K562 (cell line): ENCODE measurements around the gene ZIC2. TPM values are rescaled to one million over a fixed set of nuclear protein-coding genes. Genes with fewer than 3 reads are reported as not detected.

Experiments
- CUX1 ChIP-seq: fragments of 200-800 bp; sonication (Bioruptor generic); IDR thresholded peaks from 2 replicates; pipeline ENCODE4 v1.6.1; 2016; ENCODE audit warnings: missing genetic modification characterization, missing compliant biosample characterization
- GTF2A2 ChIP-seq: IDR thresholded peaks from 2 replicates; pipeline ENCODE4 v1.6.1; 2016; ENCODE audit warnings: mild to moderate bottlenecking, missing genetic modification characterization, missing compliant biosample characterization
- HDAC6 ChIP-seq: IDR thresholded peaks from 2 replicates; pipeline ENCODE4 v1.6.1; 2012; ENCODE audit warnings: low read depth, mild to moderate bottlenecking, control low read depth, inconsistent platforms, low read length, moderate library complexity
- HLTF ChIP-seq: fragments of 450-650 bp; IDR thresholded peaks from 2 replicates; pipeline ENCODE4 v1.6.1; 2016
- HMGN3 ChIP-seq: IDR thresholded peaks from 2 replicates; pipeline ENCODE4 v1.6.1; 2011; ENCODE audit warnings: borderline replicate concordance, low read depth, mild to moderate bottlenecking, mixed read lengths, low read length; ENCODE audit not compliant: insufficient read length; ENCODE audit errors: extremely low read depth
- KAT8 ChIP-seq: fragments of 450-650 bp; IDR thresholded peaks from 2 replicates; pipeline ENCODE4 v1.6.1; 2016; ENCODE audit warnings: low read depth, mild to moderate bottlenecking
- MTA1 ChIP-seq: fragments of 450-650 bp; IDR thresholded peaks from 2 replicates; pipeline ENCODE4 v1.6.1; 2017; ENCODE audit warnings: borderline replicate concordance
- MYC ChIP-seq, 2 experiments: fragments of 250-450 bp in 1 of 2; sonication (Bioruptor Pico) in 1 of 2; IDR thresholded peaks; 2 replicates each; pipeline versions ENCODE4 v1.5.1 to v1.6.1; 2012 to 2021; ENCODE audit warnings: low read depth in 2 of 2, borderline replicate concordance in 1 of 2, improper control_type of control experiment in 1 of 2, low read length in 1 of 2, mild to moderate bottlenecking in 1 of 2, moderate library complexity in 1 of 2
- NEUROD1 ChIP-seq: fragments of 150-350 bp; IDR thresholded peaks from 2 replicates; pipeline ENCODE4 v1.6.1; 2014; ENCODE audit warnings: borderline replicate concordance, low read length, low read depth; ENCODE audit not compliant: partially characterized antibody
- PHF8 ChIP-seq: fragments of 200-600 bp; sonication (generic); IDR thresholded peaks from 2 replicates; pipeline ENCODE4 v1.6.1; 2012; ENCODE audit warnings: mixed run types, mild to moderate bottlenecking, inconsistent platforms, low read length, moderate library complexity, borderline replicate concordance
- SLC30A9 ChIP-seq: fragments of 250-450 bp; sonication (Bioruptor Pico); IDR thresholded peaks from 2 replicates; pipeline ENCODE4 v1.8.0; 2022; ENCODE audit warnings: mild to moderate bottlenecking, moderate library complexity
- SMAD1 ChIP-seq: fragments of 150-350 bp; IDR thresholded peaks from 2 replicates; pipeline ENCODE4 v1.6.1; 2014; ENCODE audit warnings: low read length, low read depth; ENCODE audit not compliant: partially characterized antibody
- U2AF2 ChIP-seq: fragments of 200-400 bp; formaldehyde crosslinking; optimal IDR thresholded peaks from 2 replicates; pipeline ENCODE3; 2017; ENCODE audit warnings: low read depth, mild to moderate bottlenecking, low read length
- USF2 ChIP-seq: sonication (generic); formaldehyde crosslinking; IDR thresholded peaks from 2 replicates; pipeline ENCODE4 v1.5.0; 2020; ENCODE audit warnings: missing genetic modification reagents
- ZNF280B ChIP-seq: fragments of 250-450 bp; sonication (Bioruptor Pico); IDR thresholded peaks from 2 replicates; pipeline ENCODE4 v1.5.1; 2021; ENCODE audit warnings: mild to moderate bottlenecking
- ZNF436 ChIP-seq: fragments of 250-450, 450-650 bp; sonication (Bioruptor Pico); formaldehyde crosslinking; IDR thresholded peaks from 2 replicates; pipeline ENCODE4 v1.7.0; 2020; ENCODE audit warnings: mild to moderate bottlenecking
- ZNF639 ChIP-seq, 2 experiments: fragments of 200-800 bp in 1 of 2; sonication (Bioruptor generic) in 1 of 2; sonication (generic) in 1 of 2; formaldehyde crosslinking in 1 of 2; IDR thresholded peaks in 1 of 2; conservative IDR thresholded peaks in 1 of 2; 2 replicates each; pipeline versions ENCODE4 v1.5.0 to v1.6.1; 2016 to 2020; ENCODE audit warnings: missing compliant biosample characterization in 1 of 2, missing genetic modification characterization in 1 of 2, missing genetic modification reagents in 1 of 2
- polyA plus RNA-seq, 8 experiments: library from polyadenylated mRNA; depleted of rRNA in 4 of 8; stranded (reverse) in 5 of 8; unstranded in 3 of 8; fragments of >200 nt; fragmentation: Nextera tagmentation in 2 of 8; fragmentation: Illumina TruSeq in 1 of 8; extraction: Ambion mirVana in 2 of 8; extraction: Trizol in 1 of 8; gene quantifications; 2 replicates each; pipeline versions ENCODE4 v1.2.1 to v1.2.3, GENCODE V29; 2011 to 2014; ENCODE audit warnings: inconsistent platforms in 1 of 8, missing spikeins in 1 of 8
- total RNA-seq, 7 experiments: library from RNA; depleted of rRNA in 6 of 7; stranded (reverse); fragments of >200 nt in 6 of 7; fragmentation: Illumina TruSeq in 2 of 7; extraction: Trizol in 2 of 7; gene quantifications; 2 replicates each; pipeline versions ENCODE4 v1.2.1 to v1.2.3, GENCODE V29; 2011 to 2021; ENCODE audit warnings: low replicate concordance in 1 of 7

ZIC2 gene
- total and polyA plus RNA-seq, 9 of the 15 experiments (the other 6 are each of a cell fraction or from before 2014, with no cell fraction given) = 1.8 to 18.0 (median 4.5) TPM

- TF ChIP-seq CUX1 (CRISPR knock-in tag) (no peak), HMGN3 (peak; percentile 27), MYC (IDR thresholded peaks at IDR 0.05; ENCODE audit: low read depth, low read length) (peak; percentile 81), MYC (CRISPR knock-in tag; IDR thresholded peaks at IDR 0.05; ENCODE audit: borderline replicate concordance, low read depth) (no peak), ZNF639 (CRISPR knock-in tag; conservative IDR thresholded peaks at IDR 0.05 in 1 of 2, IDR thresholded peaks at IDR 0.05 in 1 of 2) (no peak), GTF2A2 (no peak), SLC30A9 (CRISPR knock-in tag) (no peak), SMAD1 (no peak), U2AF2 (no peak), PHF8 (peak; percentile 54; the same call in 1 of the 2 replicates), MTA1 (no peak), ZNF280B (CRISPR knock-in tag) (no peak), HLTF (no peak), KAT8 (no peak), NEUROD1 (no peak), HDAC6 (no peak), USF2 (CRISPR knock-in tag) (no peak), ZNF436 (CRISPR knock-in tag) (no peak)
These were observed 10.7 kb upstream of the ZIC2 start (continued) for GRCh38 chr13:99970651-99971575.
